Sigmoid colon (tissue), 7 donors: ENCODE measurements around the gene PTPRA. TPM values are rescaled to one million over a fixed set of nuclear protein-coding genes. Genes with fewer than 3 reads are reported as not detected.

Source experiments
- DNase-seq: peaks from one replicate; pipeline ENCODE4 v3.0.0-alpha.2; 2019
- H3K27ac ChIP-seq, 4 donors: fragments of 200-600 bp; sonication (generic); one replicate each; pipeline ENCODE4 v1.5.1; 2016 to 2019; ENCODE audit warnings: mild to moderate bottlenecking in 1 of 4
- H3K27me3 ChIP-seq, 3 donors: fragments of 200-600 bp; sonication (generic); one replicate each; pipeline ENCODE4 v1.5.1; 2019; ENCODE audit warnings: mild to moderate bottlenecking in 1 of 3
- H3K36me3 ChIP-seq, 4 donors: fragments of 200-600 bp; sonication (generic); one replicate each; pipeline ENCODE4 v1.5.1; 2016 to 2019
- H3K4me1 ChIP-seq, 4 donors: fragments of 200-600 bp; sonication (generic); one replicate each; pipeline ENCODE4 v1.5.1; 2017 to 2019
- H3K4me3 ChIP-seq, 4 donors: fragments of 200-600 bp; sonication (generic); one replicate each; pipeline ENCODE4 v1.5.1; 2017 to 2019; ENCODE audit warnings: mild to moderate bottlenecking in 2 of 4, moderate library complexity in 1 of 4
- H3K9me3 ChIP-seq, 4 donors: fragments of 200-600 bp in 3 of 4; sonication (generic) in 3 of 4; one replicate each; pipeline versions ENCODE4 v1.5.1 to v1.6.1; 2013 to 2019
- EP300 ChIP-seq, 4 donors: sonication (generic); formaldehyde crosslinking; IDR thresholded peaks; one replicate each; pipeline ENCODE4 v1.6.1; 2017; ENCODE audit warnings: antibody characterized with exemption in 4 of 4
- POLR2A ChIP-seq, 2 donors: fragments of 450-650 bp; IDR thresholded peaks; one replicate each; pipeline ENCODE4 v1.6.1; 2016; ENCODE audit warnings: antibody characterized with exemption in 2 of 2, mild to moderate bottlenecking in 2 of 2, moderate library complexity in 2 of 2
- POLR2AphosphoS5 ChIP-seq, 4 donors: sonication (generic); formaldehyde crosslinking; IDR thresholded peaks; one replicate each; pipeline ENCODE4 v1.6.1; 2017; ENCODE audit warnings: antibody characterized with exemption in 4 of 4
- WGBS, 2 donors: extraction: QIAGEN DNeasy Blood & Tissue Kit; methylation state at CpG; one replicate each; pipeline ENCODE4 v1.1.7; 2013; 5-methylcytosine and 5-hydroxymethylcytosine counted together
- intact Hi-C: fragments of 100-400 bp; cut with DNase I; formaldehyde crosslinking; loops from one replicate; pipeline ENCODE4 v1.15.1; 2023
- polyA plus RNA-seq, 3 donors: library from polyadenylated mRNA; stranded (reverse); fragments of 200-250 nt; gene quantifications; one replicate each; pipeline ENCODE4 v1.2.3, GENCODE V29; 2013
- total RNA-seq, 4 donors: library from RNA; depleted of rRNA; stranded (reverse); fragments of >200 nt; gene quantifications; one replicate each; pipeline ENCODE4 v1.1.0, GENCODE V29; 2016
- TF ChIP-seq, protein P1 (sequence below), 4 experiments: fragments of 450-650 bp in 3 of 4; fragments of 200-600 bp in 1 of 4; IDR thresholded peaks; one replicate each; pipeline ENCODE4 v1.5.1; 2016 to 2019; ENCODE audit warnings: antibody characterized with exemption in 4 of 4, mild to moderate bottlenecking in 3 of 4, moderate library complexity in 2 of 4
- donor health status: healthy with polysubstance abuse.
- donor health status: Bipolar disorder and iron deficiency.
- donor health status: healthy.

The PTPRA gene
- total and polyA plus RNA-seq, 7 donors, result 10.2 to 86.4 (median 62.0) TPM

DNA sequence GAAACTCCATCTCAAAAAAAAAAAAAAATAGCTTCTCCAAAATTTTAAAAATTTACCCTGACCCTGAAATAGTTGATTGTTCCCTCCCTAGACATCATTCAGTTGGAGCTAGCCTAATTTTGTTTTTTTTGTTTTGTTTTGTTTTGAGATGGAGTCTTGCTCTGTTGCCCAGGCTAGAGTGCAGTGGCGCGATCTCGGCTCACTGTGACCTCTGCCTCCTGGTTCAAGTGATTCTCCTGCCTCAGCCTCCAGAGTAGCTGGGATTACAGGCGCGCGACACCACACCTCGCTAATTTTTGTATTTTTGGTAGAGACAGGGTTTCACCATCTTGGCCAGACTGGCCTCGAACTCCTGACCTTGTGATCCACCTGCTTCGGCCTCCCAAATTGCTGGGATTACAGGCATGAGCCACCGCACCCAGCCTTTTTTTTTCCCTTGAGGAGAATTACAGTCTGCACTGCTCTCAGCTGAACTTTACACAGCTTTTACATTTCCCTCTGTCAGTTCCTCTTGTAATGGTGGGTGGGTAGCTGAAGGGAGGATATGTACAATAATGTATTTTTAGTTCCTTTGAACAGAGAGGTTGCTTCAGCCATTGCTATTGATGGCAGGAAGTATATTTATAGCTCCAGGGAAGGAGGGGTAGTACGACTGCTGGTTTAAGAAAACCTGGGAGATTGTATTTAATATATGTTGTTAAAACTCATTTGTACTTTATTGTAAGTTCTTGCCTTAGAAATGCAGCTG lies 27.7 kb downstream of the PTPRA start:
- intact Hi-C loops, result no loop called here
- no peak overlapping the region for H3K4me3 ChIP-seq
- no peak for DNase-seq
- H3K27ac ChIP-seq, result no peak overlapping the region
- H3K9me3 ChIP-seq, result no peaks in the 10 kb centered on the region
- TF ChIP-seq EP300 (IDR thresholded peaks at IDR 0.05), result no peak
- H3K27me3 ChIP-seq, result no peaks in the 10 kb centered on the region
- peaks cover 0 to 4% (median 0%) of the 10 kb centered on the region in 4 donors for H3K4me1 ChIP-seq
- 59 to 64% methylated on average over 11 of the region's 11 CpGs for WGBS, 2 donors
- H3K36me3 ChIP-seq, result no peaks in the 10 kb centered on the region

DNA sequence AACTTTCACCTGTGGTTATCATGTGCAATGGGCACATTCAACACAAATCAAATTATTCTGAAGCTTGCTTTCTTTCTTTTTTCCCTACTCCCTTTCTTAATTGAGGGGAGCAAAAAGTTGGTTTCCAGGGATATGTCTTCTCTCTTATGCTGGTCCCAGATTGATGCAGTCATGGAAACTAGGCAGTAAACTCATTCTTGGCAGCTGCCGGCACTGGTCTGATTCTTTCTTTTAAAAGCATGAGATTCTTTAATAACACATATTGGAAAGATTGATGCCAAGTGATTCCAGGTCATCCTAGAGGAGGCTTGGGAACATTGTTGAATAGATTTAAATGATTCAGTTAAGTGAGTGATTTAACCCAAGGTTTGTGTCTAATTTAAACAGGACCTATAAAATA lies 29.0 kb downstream of the PTPRA start:
- Histone ChIP-seq H3K36me3 (no peaks in the 10 kb centered on the region), H3K4me1 (peaks cover 0 to 6% (median 2%) of the 10 kb centered on the region in 4 donors), H3K27ac (no peak overlapping the region), H3K4me3 (no peak overlapping the region), H3K9me3 (no peaks in the 10 kb centered on the region), H3K27me3 (no peaks in the 10 kb centered on the region)
- intact Hi-C loops, result no loop called here
- no peak for DNase-seq
- 0 to 5% methylated on average over 1 of the region's 1 CpG for WGBS, 2 donors
- TF ChIP-seq POLR2AphosphoS5 (IDR thresholded peaks at IDR 0.05) (no peak), POLR2A (IDR thresholded peaks at IDR 0.05) (no peak), EP300 (IDR thresholded peaks at IDR 0.05) (no peak)
- TF ChIP-seq, protein P1, sequence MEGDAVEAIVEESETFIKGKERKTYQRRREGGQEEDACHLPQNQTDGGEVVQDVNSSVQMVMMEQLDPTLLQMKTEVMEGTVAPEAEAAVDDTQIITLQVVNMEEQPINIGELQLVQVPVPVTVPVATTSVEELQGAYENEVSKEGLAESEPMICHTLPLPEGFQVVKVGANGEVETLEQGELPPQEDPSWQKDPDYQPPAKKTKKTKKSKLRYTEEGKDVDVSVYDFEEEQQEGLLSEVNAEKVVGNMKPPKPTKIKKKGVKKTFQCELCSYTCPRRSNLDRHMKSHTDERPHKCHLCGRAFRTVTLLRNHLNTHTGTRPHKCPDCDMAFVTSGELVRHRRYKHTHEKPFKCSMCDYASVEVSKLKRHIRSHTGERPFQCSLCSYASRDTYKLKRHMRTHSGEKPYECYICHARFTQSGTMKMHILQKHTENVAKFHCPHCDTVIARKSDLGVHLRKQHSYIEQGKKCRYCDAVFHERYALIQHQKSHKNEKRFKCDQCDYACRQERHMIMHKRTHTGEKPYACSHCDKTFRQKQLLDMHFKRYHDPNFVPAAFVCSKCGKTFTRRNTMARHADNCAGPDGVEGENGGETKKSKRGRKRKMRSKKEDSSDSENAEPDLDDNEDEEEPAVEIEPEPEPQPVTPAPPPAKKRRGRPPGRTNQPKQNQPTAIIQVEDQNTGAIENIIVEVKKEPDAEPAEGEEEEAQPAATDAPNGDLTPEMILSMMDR (IDR thresholded peaks at IDR 0.05), result no peak

DNA sequence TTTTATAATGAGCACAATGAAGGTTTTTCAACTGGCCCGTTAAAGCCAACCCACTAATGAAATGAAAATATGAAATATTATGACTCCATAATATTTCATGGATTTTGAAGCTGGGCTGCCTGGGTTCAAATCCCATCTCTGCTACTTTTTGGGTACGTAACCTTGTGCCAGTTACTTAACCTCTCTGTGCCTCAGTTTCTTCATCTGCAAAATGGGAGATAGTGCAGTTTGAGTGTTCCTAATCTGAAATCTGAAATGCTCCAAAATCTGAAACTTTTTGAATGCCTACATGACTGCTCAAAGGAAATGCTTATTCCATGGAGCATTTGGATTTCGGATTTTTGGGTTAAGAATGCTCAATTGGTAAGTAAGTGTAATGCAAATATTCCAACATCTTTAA lies 29.5 kb downstream of the PTPRA start:
- WGBS, 2 donors, result 96 to 99% methylated on average over 3 of the region's 3 CpGs
- Histone ChIP-seq H3K36me3 (no peaks in the 10 kb centered on the region), H3K4me1 (peaks cover 0 to 9% (median 2%) of the 10 kb centered on the region in 4 donors), H3K9me3 (no peaks in the 10 kb centered on the region), H3K27ac (no peak overlapping the region), H3K4me3 (no peak overlapping the region), H3K27me3 (no peaks in the 10 kb centered on the region)
- no peak for DNase-seq
- intact Hi-C loops, result no loop called here
- TF ChIP-seq POLR2AphosphoS5 (IDR thresholded peaks at IDR 0.05) (no peak), EP300 (IDR thresholded peaks at IDR 0.05) (no peak), POLR2A (IDR thresholded peaks at IDR 0.05) (no peak)
- TF ChIP-seq, protein P1 (IDR thresholded peaks at IDR 0.05), result no peak

DNA sequence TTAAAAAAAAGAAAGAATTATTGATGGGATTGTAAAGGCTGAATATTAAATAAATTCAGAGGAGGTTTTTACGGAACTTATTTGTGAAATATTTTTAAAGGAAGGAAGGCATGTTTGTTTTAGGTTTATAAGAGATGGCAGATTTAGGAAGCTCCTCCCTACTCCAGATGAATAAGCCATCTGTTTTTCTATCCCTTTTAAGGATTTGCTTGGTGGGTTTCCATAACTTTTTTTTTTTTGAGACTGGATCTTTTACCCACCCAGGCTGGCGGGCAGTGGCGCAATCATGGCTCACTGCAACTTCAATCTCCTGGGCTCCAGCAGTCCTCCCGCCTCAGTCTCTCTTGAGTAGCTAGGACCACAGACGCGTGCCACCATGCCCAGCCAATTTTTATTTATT lies 30.4 kb downstream of the PTPRA start:
- no peaks in the 10 kb centered on the region for H3K9me3 ChIP-seq
- intact Hi-C loops, result no loop called here
- peaks cover 0 to 9% (median 2%) of the 10 kb centered on the region in 4 donors for H3K4me1 ChIP-seq
- no peak for TF ChIP-seq POLR2AphosphoS5 (IDR thresholded peaks at IDR 0.05)
- TF ChIP-seq, protein P1 (IDR thresholded peaks at IDR 0.05), result no peak
- TF ChIP-seq POLR2A (IDR thresholded peaks at IDR 0.05), result no peak
- no peak for TF ChIP-seq EP300 (IDR thresholded peaks at IDR 0.05)
- no peak overlapping the region for H3K4me3 ChIP-seq
- H3K27ac ChIP-seq, result no peak overlapping the region
- H3K27me3 ChIP-seq, result no peaks in the 10 kb centered on the region
- H3K36me3 ChIP-seq, result no peaks in the 10 kb centered on the region
- no peak for DNase-seq
- 96 to 98% methylated on average over 6 of the region's 6 CpGs for WGBS, 2 donors

DNA sequence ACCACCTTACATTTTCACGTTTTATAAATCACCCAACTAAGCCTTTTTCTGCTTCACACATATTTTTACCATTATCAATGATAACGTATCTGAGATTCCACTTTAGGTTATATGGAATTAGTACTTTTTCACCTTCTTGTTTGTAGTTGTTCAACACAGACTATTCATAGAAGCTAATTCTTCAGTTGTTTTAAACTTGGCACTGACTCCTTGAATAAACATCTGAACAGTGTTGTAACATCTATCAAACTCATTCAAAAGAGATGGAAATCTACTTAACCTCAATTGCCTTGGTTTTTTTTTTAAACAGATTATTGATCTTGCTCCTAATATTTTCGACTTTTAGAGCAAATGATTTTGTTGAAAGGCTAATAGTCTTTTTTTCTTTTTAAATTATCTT lies 34.2 kb downstream of the PTPRA start:
- Histone ChIP-seq H3K27ac (no peak overlapping the region), H3K4me3 (no peak overlapping the region), H3K27me3 (no peaks in the 10 kb centered on the region), H3K36me3 (no peaks in the 10 kb centered on the region), H3K4me1 (peaks cover 0 to 9% (median 0%) of the 10 kb centered on the region in 4 donors), H3K9me3 (no peaks in the 10 kb centered on the region)
- intact Hi-C loops, result no loop called here
- TF ChIP-seq, protein P1 (IDR thresholded peaks at IDR 0.05), result no peak
- TF ChIP-seq EP300 (IDR thresholded peaks at IDR 0.05) (no peak), POLR2A (IDR thresholded peaks at IDR 0.05) (no peak), POLR2AphosphoS5 (IDR thresholded peaks at IDR 0.05) (no peak)
- DNase-seq, result no peak
- WGBS, 2 donors, result 77 to 83% methylated on average over 3 of the region's 3 CpGs
